ENCODE data around the gene AP3B1. TPM values are rescaled to one million over a fixed set of nuclear protein-coding genes. Genes with fewer than 3 reads are reported as not detected.
A peak's percentile ranks its signal among the peaks of the same experiment; 100 is the strongest.

AP3B1 gene
- total and polyA plus RNA-seq, 3 donors from 2014 or later, result 32.0 to 77.3 (median 74.0) TPM

GRCh38 chr5:78287169-78287568 lies 7.3 kb downstream of the AP3B1 start:
- intact Hi-C loops (cut with DNase I; ENCODE audit: low total_unique reads), result no loop called here
- Histone ChIP-seq H3K9me3 (no peaks in the 10 kb centered on the region), H3K27ac (no peak overlapping the region), H3K27me3 (no peaks in the 10 kb centered on the region), H3K4me1 (peaks cover 8% of the 10 kb centered on the region), H3K4me3 (no peak overlapping the region), H3K36me3 (ENCODE audit: low read depth, missing control alignments) (no peaks in the 10 kb centered on the region)
- TF ChIP-seq POLR2A (IDR thresholded peaks at IDR 0.05), result no peak
- no peak for TF ChIP-seq CTCF (IDR thresholded peaks at IDR 0.05)
- no peak for DNase-seq

DNA sequence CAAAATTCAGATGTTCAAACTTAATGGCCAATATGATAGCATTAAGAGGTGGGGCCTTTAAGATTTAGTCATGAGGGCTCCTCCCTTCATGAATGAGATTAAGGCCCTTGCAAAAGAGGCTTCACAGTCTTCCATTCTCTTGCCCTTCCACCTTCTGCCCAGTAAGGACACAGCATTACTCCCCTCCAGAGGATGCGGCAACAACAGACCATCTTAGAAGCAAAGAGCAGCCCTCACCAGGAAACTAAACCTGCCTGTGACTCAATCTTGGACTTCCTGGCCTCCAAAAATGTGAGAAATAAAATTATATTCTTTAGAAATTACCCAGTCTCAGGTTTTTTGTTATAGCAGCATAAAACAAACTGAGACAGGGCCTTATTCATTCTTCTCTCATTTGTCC lies 8.2 kb downstream of the AP3B1 start:
- Histone ChIP-seq H3K4me3 (no peak overlapping the region), H3K4me1 (peaks cover 6% of the 10 kb centered on the region), H3K36me3 (ENCODE audit: low read depth, missing control alignments) (no peaks in the 10 kb centered on the region), H3K27me3 (no peaks in the 10 kb centered on the region), H3K9me3 (no peaks in the 10 kb centered on the region), H3K27ac (no peak overlapping the region)
- TF ChIP-seq POLR2A (IDR thresholded peaks at IDR 0.05), result no peak
- TF ChIP-seq CTCF (IDR thresholded peaks at IDR 0.05), result no peak
- 42 to 91% methylated on average over 1 of the region's 1 CpG for WGBS, 2 donors
- intact Hi-C loops (cut with DNase I; ENCODE audit: low total_unique reads), result no loop called here
- no peak for DNase-seq

DNA sequence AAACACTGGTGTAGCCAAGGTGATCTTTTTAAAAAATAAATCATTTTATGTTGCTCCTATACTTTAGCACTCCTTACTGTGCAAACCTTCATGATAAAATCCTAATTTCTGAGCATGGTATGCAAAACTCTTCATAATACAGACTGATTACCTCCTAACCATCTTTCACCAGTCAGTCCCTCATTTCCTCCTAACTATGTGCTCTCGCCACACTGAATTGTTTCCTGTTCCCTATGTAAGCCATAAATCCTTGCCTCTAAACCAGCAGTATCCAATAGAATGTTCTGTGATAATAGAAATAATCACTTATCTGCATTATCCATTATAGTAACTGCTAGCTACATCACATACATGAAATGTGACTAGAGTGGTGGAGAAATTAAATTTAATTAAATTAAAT lies 10.7 kb downstream of the AP3B1 start:
- 94 to 96% methylated on average over 1 of the region's 1 CpG for WGBS, 2 donors
- intact Hi-C loops (cut with DNase I; ENCODE audit: low total_unique reads), result no loop called here

GRCh38 chr5:78283105-78283504 lies 11.4 kb downstream of the AP3B1 start:
- H3K27me3 ChIP-seq, result no peaks in the 10 kb centered on the region
- WGBS, 2 donors, result 94 to 96% methylated on average over 4 of the region's 4 CpGs
- no peak for TF ChIP-seq CTCF (IDR thresholded peaks at IDR 0.05)
- no peak for TF ChIP-seq POLR2A (IDR thresholded peaks at IDR 0.05)
- no peaks in the 10 kb centered on the region for H3K4me1 ChIP-seq
- no peak overlapping the region for H3K4me3 ChIP-seq
- intact Hi-C loops (cut with DNase I; ENCODE audit: low total_unique reads), result no loop called here
- no peaks in the 10 kb centered on the region for H3K36me3 ChIP-seq (ENCODE audit: low read depth, missing control alignments)
- H3K27ac ChIP-seq, result no peak overlapping the region
- H3K9me3 ChIP-seq, result no peaks in the 10 kb centered on the region
- no peak for DNase-seq

More for the DNA sequence above, 10.7 kb downstream of the AP3B1 start:
- Histone ChIP-seq H3K27me3 (no peaks in the 10 kb centered on the region), H3K4me1 (no peaks in the 10 kb centered on the region), H3K9me3 (no peaks in the 10 kb centered on the region), H3K27ac (no peak overlapping the region), H3K36me3 (ENCODE audit: low read depth, missing control alignments) (no peaks in the 10 kb centered on the region), H3K4me3 (no peak overlapping the region)
- TF ChIP-seq CTCF (IDR thresholded peaks at IDR 0.05), result no peak
- no peak for TF ChIP-seq POLR2A (IDR thresholded peaks at IDR 0.05)
- DNase-seq, result no peak

DNA sequence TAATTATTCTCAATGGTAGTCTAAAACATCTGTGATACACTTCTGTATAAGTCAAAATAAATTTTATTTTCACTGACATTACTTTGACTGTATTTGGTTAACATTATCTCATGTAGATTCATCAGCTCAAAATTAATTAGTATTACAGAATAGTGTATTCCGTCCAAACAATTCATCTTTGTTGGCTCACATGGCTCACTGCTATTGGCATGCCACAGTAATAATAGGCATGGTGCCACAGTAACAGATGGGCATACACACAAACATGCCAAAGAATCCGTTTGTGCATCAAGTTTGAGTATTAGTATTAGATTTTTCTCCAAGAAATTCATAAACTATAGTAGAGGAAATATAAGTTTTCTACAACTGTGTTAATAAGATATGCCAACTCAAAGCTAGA lies 14.2 kb downstream of the AP3B1 start:
- TF ChIP-seq POLR2A (IDR thresholded peaks at IDR 0.05) (no peak), CTCF (IDR thresholded peaks at IDR 0.05) (no peak)
- peak; percentile 30 for DNase-seq
- intact Hi-C loops (cut with DNase I; ENCODE audit: low total_unique reads), result no loop called here
- H3K9me3 ChIP-seq, result no peaks in the 10 kb centered on the region
- H3K4me3 ChIP-seq, result no peak overlapping the region
- peaks cover 4% of the 10 kb centered on the region for H3K4me1 ChIP-seq
- H3K27me3 ChIP-seq, result no peaks in the 10 kb centered on the region
- no peak overlapping the region for H3K27ac ChIP-seq
- H3K36me3 ChIP-seq (ENCODE audit: low read depth, missing control alignments), result no peaks in the 10 kb centered on the region
- 45 to 56% methylated on average over 2 of the region's 2 CpGs for WGBS, 2 donors

Measured in testis (tissue), 3 donors.